ENCODE measurements around the gene MCTP1. TPM values are rescaled to one million over a fixed set of nuclear protein-coding genes. Genes with fewer than 3 reads are reported as not detected.

The MCTP1 gene
- total and polyA plus RNA-seq, 2 of the 13 experiments (the other 11 are each of a cell fraction or from before 2014, with no cell fraction given): 0.15 to 0.48 TPM

GRCh38 chr5:94810877-94811276 lies 474.0 kb downstream of the MCTP1 start:
- intact Hi-C loops (cut with micrococcal nuclease; ENCODE audit: unreplicated experiment) (no loop called here), in situ Hi-C loops (cut with HindIII; ENCODE audit: extremely low pct_ligation_motif_present, low pct_unique_long_range_greater_than_20kb) (no loop called here)
- no TSS peak for BruUV-seq (replicated peaks)
- H3K27ac ChIP-seq (ENCODE audit: extremely low read length, insufficient read depth, low read length): no peak overlapping the region
- H3K27me3 ChIP-seq (ENCODE audit: control insufficient read depth in 1 of 2, insufficient read depth in 2 of 2, low read length in 2 of 2): no peaks in the 10 kb centered on the region; a peak in 1 of 5 replicates
- no peaks in the 10 kb centered on the region for H4K20me1 ChIP-seq (ENCODE audit: insufficient read depth, low read length)
- no peak overlapping the region for H3K4me3 ChIP-seq (replicated peaks in 1 of 3; ENCODE audit: insufficient read depth in 1 of 3, low read depth in 2 of 3, low read length in 3 of 3)
- H3K4me1 ChIP-seq (ENCODE audit: insufficient read depth, low read length): no peaks in the 10 kb centered on the region
- DNase-seq (ENCODE audit: low spot score) (no peak), ATAC-seq (no peak), FAIRE-seq (no peak)
- H3K9ac ChIP-seq (ENCODE audit: insufficient read depth, low read depth, low read length): no peak overlapping the region
- POLR2A ChIA-PET: no interaction called here
- H2AFZ ChIP-seq (ENCODE audit: low read length): no peak overlapping the region
- H3K4me2 ChIP-seq (ENCODE audit: low read depth, low read length): no peak overlapping the region
- 44% methylated on average over 2 of the region's 2 CpGs for WGBS (ENCODE audit: low lambda C conversion rate)
- no peaks in the 10 kb centered on the region for H3K9me3 ChIP-seq (ENCODE audit: low read length)
- no peaks in the 10 kb centered on the region for H3K36me3 ChIP-seq (replicated peaks in 1 of 2; ENCODE audit: control insufficient read depth in 1 of 2, insufficient read depth in 2 of 2, low read length in 2 of 2)
- no peaks in the 10 kb centered on the region for H3K79me2 ChIP-seq (ENCODE audit: insufficient read depth, low read length)
- CTCF ChIA-PET (ENCODE audit: low intra/inter-chr PET ratio, low total read pairs): no interaction called here
- TF ChIP-seq CBX1 (IDR thresholded peaks at IDR 0.05; ENCODE audit: low read depth) (no peak), ZNF557 (CRISPR knock-in tag; IDR thresholded peaks at IDR 0.05) (no peak), ZNF7 (CRISPR knock-in tag; IDR thresholded peaks at IDR 0.05) (no peak), SMARCC2 (IDR thresholded peaks at IDR 0.05) (no peak), FOXO1 (CRISPR knock-in tag; IDR thresholded peaks at IDR 0.05) (no peak), ZFYVE20 (CRISPR knock-in tag; IDR thresholded peaks at IDR 0.05; ENCODE audit: borderline replicate concordance, low read depth) (no peak), ZFP1 (CRISPR knock-in tag; IDR thresholded peaks at IDR 0.05) (no peak), KIAA2018 (CRISPR knock-in tag; IDR thresholded peaks at IDR 0.05; ENCODE audit: borderline replicate concordance) (no peak), BRCA1 (CRISPR knock-in tag; IDR thresholded peaks at IDR 0.05) (no peak), PHB2 (IDR thresholded peaks at IDR 0.05; ENCODE audit: partially characterized antibody) (no peak), NFIC (IDR thresholded peaks at IDR 0.05; ENCODE audit: low read length) (no peak), ZNF564 (CRISPR knock-in tag; IDR thresholded peaks at IDR 0.05) (no peak), EZH2 (conservative IDR thresholded peaks at IDR 0.05; ENCODE audit: low read depth, low read length) (no peak), CCAR2 (optimal IDR thresholded peaks at IDR 0.05; ENCODE audit: low read depth, low read length) (no peak), FOXK2 (IDR thresholded peaks at IDR 0.05) (no peak), RXRB (CRISPR knock-in tag; IDR thresholded peaks at IDR 0.05; ENCODE audit: borderline replicate concordance) (no peak), SMAD9 (CRISPR knock-in tag; IDR thresholded peaks at IDR 0.05) (no peak), ZGPAT (CRISPR knock-in tag; IDR thresholded peaks at IDR 0.05) (no peak), TRIM24 (CRISPR knock-in tag; IDR thresholded peaks at IDR 0.05) (no peak)
